Activated CD8-positive, alpha-beta T cell treated with anti-CD3 and anti-CD28 coated beads for 36 hours (primary cell): Measurements from ENCODE around the gene OLA1. TPM values are rescaled to one million over a fixed set of nuclear protein-coding genes. Genes with fewer than 3 reads are reported as not detected.

Experiments
- ATAC-seq: fragments of 200-7000 bp; cut with Tn5 transposase; one replicate; pipeline ENCODE4 v1.10.0; 2021; ENCODE audit warnings: mild to moderate bottlenecking, moderate library complexity
- CTCF ChIA-PET: fragments of 350-600 bp; sonication (Branson Sonifier 250); formaldehyde crosslinking; loops from one replicate; lab custom pipeline; 2021; ENCODE audit warnings: antibody characterized with exemption; lab: Charles Lee
- POLR2A ChIA-PET: fragments of 350-600 bp; sonication (Branson Sonifier 250); formaldehyde crosslinking; loops from one replicate; lab custom pipeline; 2021; ENCODE audit warnings: antibody characterized with exemption; lab: Charles Lee
- DNase-seq: peaks from one replicate; pipeline ENCODE4 v3.0.0-alpha.2; 2020
- H3K27ac Mint-ChIP-seq: one replicate; pipeline ENCODE4 v1.8.0; 2021; ENCODE audit warnings: mild to moderate bottlenecking, mixed read lengths
- H3K27me3 Mint-ChIP-seq: one replicate; pipeline ENCODE4 v1.8.0; 2021; ENCODE audit warnings: mixed read lengths
- H3K36me3 Mint-ChIP-seq: one replicate; pipeline ENCODE4 v1.8.0; 2021; ENCODE audit warnings: low read depth, mixed read lengths
- H3K4me1 Mint-ChIP-seq: one replicate; pipeline ENCODE4 v1.8.0; 2021; ENCODE audit warnings: low read depth, mixed read lengths
- H3K4me3 Mint-ChIP-seq: one replicate; pipeline ENCODE4 v1.8.0; 2021; ENCODE audit warnings: mild to moderate bottlenecking, moderate library complexity, mixed read lengths
- H3K9me3 Mint-ChIP-seq: one replicate; pipeline ENCODE4 v1.8.0; 2021; ENCODE audit warnings: mixed read lengths
- CTCF ChIP-seq: fragments of 200-600 bp; IDR thresholded peaks from one replicate; pipeline ENCODE4 v1.8.0; 2022; ENCODE audit warnings: antibody characterized with exemption, mild to moderate bottlenecking
- intact Hi-C: fragments of 100-400 bp; cut with micrococcal nuclease; formaldehyde crosslinking; loops from one replicate; pipeline ENCODE4 v1.10.0; 2022
- total RNA-seq, 2 experiments: library from RNA; stranded (reverse); gene quantifications; one replicate each; pipeline ENCODE4 v1.2.3, GENCODE V29; 2021

OLA1 gene
- total RNA-seq, 2 experiments from 2014 or later, result 128 to 137 TPM

GRCh38 chr2:174227748-174228147 is 20.6 kb downstream of the OLA1 start:
- Mint-ChIP-seq H3K27me3 (no peaks in the 10 kb centered on the region), H3K36me3 (peaks cover 41% of the 10 kb centered on the region), H3K9me3 (no peaks in the 10 kb centered on the region), H3K27ac (no peak overlapping the region), H3K4me3 (no peak overlapping the region), H3K4me1 (peaks cover 8% of the 10 kb centered on the region)
- ChIA-PET POLR2A (no interaction called here), CTCF (no interaction called here)
- intact Hi-C loops, result no loop called here
- no peak for TF ChIP-seq CTCF
- DNase-seq (no peak), ATAC-seq (no peak)

- ChIA-PET POLR2A (interaction anchor here (0.6 kb wide), 1 partner anchor 1908 kb away, joined by 3 read pairs; no protein-coding TSS in a partner anchor), CTCF (no interaction called here)
- no peak for ATAC-seq
- intact Hi-C loops, result no loop called here
- no peak for DNase-seq
- no peaks in the 10 kb centered on the region for H3K27me3 Mint-ChIP-seq
- H3K9me3 Mint-ChIP-seq, result no peaks in the 10 kb centered on the region
- no peak overlapping the region for H3K4me3 Mint-ChIP-seq
- TF ChIP-seq CTCF, result no peak
- H3K36me3 Mint-ChIP-seq, result peaks cover 44% of the 10 kb centered on the region
- no peak overlapping the region for H3K27ac Mint-ChIP-seq
- no peaks in the 10 kb centered on the region for H3K4me1 Mint-ChIP-seq
Observed at GRCh38 chr2:174224665-174225288, 23.6 kb downstream of the OLA1 start.

- ChIA-PET POLR2A (no interaction called here), CTCF (no interaction called here)
- Mint-ChIP-seq H3K4me3 (no peak overlapping the region), H3K27ac (no peak overlapping the region), H3K4me1 (no peaks in the 10 kb centered on the region), H3K9me3 (no peaks in the 10 kb centered on the region), H3K27me3 (no peaks in the 10 kb centered on the region), H3K36me3 (peaks cover 41% of the 10 kb centered on the region)
- intact Hi-C loops, result no loop called here
- DNase-seq, result no peak
- TF ChIP-seq CTCF, result no peak
- no peak for ATAC-seq
Observed at GRCh38 chr2:174224125-174224524, 24.2 kb downstream of the OLA1 start.

- ATAC-seq (no peak), DNase-seq (no peak)
- Mint-ChIP-seq H3K4me3 (no peak overlapping the region), H3K4me1 (no peaks in the 10 kb centered on the region), H3K27ac (no peak overlapping the region), H3K9me3 (no peaks in the 10 kb centered on the region), H3K27me3 (no peaks in the 10 kb centered on the region), H3K36me3 (peaks cover 34% of the 10 kb centered on the region)
- CTCF ChIA-PET, result no interaction called here
- no peak for TF ChIP-seq CTCF
- POLR2A ChIA-PET, result no interaction called here
- intact Hi-C loops, result no loop called here
Observed at GRCh38 chr2:174223388-174223787, 24.9 kb downstream of the OLA1 start.

- no peak for TF ChIP-seq CTCF
- H3K4me3 Mint-ChIP-seq, result no peak overlapping the region
- H3K27ac Mint-ChIP-seq, result no peak overlapping the region
- peaks cover 29% of the 10 kb centered on the region for H3K36me3 Mint-ChIP-seq
- H3K27me3 Mint-ChIP-seq, result no peaks in the 10 kb centered on the region
- DNase-seq (no peak), ATAC-seq (no peak)
- CTCF ChIA-PET, result no interaction called here
- no peaks in the 10 kb centered on the region for H3K4me1 Mint-ChIP-seq
- intact Hi-C loops, result no loop called here
- H3K9me3 Mint-ChIP-seq, result no peaks in the 10 kb centered on the region
- POLR2A ChIA-PET, result no interaction called here
Observed at GRCh38 chr2:174222154-174222553, 26.2 kb downstream of the OLA1 start.
